NCI-H82 treated with DMSO at 0.1 percent for 48 hours (cell line): Measurements from ENCODE around the gene TMOD1.
"Not testable (repeated sequence)": the region's sequence is repeated elsewhere in the genome, so short reads cannot be mapped to it uniquely, and the experiment has no call there.

ENCODE experiments used
- DNase-seq: peaks from one replicate; lab custom pipeline; 2025; ENCODE audit not compliant: unreplicated experiment; lab: John Stamatoyannopoulos, UW

Gene TMOD1

GRCh38 chr9:97564291-97565175, 63.1 kb downstream of the TMOD1 start:
- no peak for DNase-seq

- DNase-seq = no peak
These were observed 63.8 kb downstream of the TMOD1 start for GRCh38 chr9:97565262-97565661.

GRCh38 chr9:97567182-97567893, 65.9 kb downstream of the TMOD1 start:
- DNase-seq = no peak

- DNase-seq = no peak
These were observed 66.4 kb downstream of the TMOD1 start for GRCh38 chr9:97567894-97568202.

GRCh38 chr9:97568461-97569275, 67.2 kb downstream of the TMOD1 start:
- DNase-seq = no peak

GRCh38 chr9:97570899-97571298, 69.4 kb downstream of the TMOD1 start:
- DNase-seq = no peak

- no peak for DNase-seq
These were observed 70.2 kb downstream of the TMOD1 start for GRCh38 chr9:97571664-97572063.

GRCh38 chr9:97572196-97572891, 70.9 kb downstream of the TMOD1 start:
- DNase-seq = no peak

- no peak for DNase-seq
These were observed 71.5 kb downstream of the TMOD1 start for GRCh38 chr9:97572892-97573365.

- DNase-seq = no peak
These were observed 72.1 kb downstream of the TMOD1 start for GRCh38 chr9:97573482-97574073.

GRCh38 chr9:97574101-97574571, 72.7 kb downstream of the TMOD1 start:
- not testable (repeated sequence) for DNase-seq

GRCh38 chr9:97574921-97575672, 73.6 kb downstream of the TMOD1 start:
- not testable (repeated sequence) for DNase-seq

- no peak for DNase-seq
These were observed 74.3 kb downstream of the TMOD1 start for GRCh38 chr9:97575673-97576200.

- no peak for DNase-seq
These were observed 75.6 kb downstream of the TMOD1 start for GRCh38 chr9:97577051-97577450.

- DNase-seq = no peak
These were observed 77.4 kb downstream of the TMOD1 start for GRCh38 chr9:97578846-97579245.

GRCh38 chr9:97579914-97580313, 78.4 kb downstream of the TMOD1 start:
- DNase-seq = no peak

GRCh38 chr9:97581590-97581989, 80.1 kb downstream of the TMOD1 start:
- DNase-seq = not testable (repeated sequence)

- not testable (repeated sequence) for DNase-seq
These were observed 83.3 kb downstream of the TMOD1 start for GRCh38 chr9:97584778-97585177.

GRCh38 chr9:97586909-97587308, 85.4 kb downstream of the TMOD1 start:
- not testable (repeated sequence) for DNase-seq
